SU-DHL-6 (cell line): ENCODE results near the gene OOSP1.

Experiments used
- CTCF ChIP-seq: fragments of 200-600 bp; sonication (generic); IDR thresholded peaks from one replicate; pipeline ENCODE4 v1.5.1; 2017; ENCODE audit warnings: antibody characterized with exemption, mild to moderate bottlenecking, low read length, moderate library complexity; ENCODE audit not compliant: insufficient read depth, poor library complexity, severe bottlenecking
- EZH2phosphoT487 ChIP-seq: fragments of 200-600 bp; sonication (generic), shearing (Covaris generic); conservative IDR thresholded peaks from 2 replicates; pipeline ENCODE4 v1.6.1; 2018; ENCODE audit warnings: mild to moderate bottlenecking, antibody characterized with exemption, low read length, moderate library complexity, mixed read lengths

DNA sequence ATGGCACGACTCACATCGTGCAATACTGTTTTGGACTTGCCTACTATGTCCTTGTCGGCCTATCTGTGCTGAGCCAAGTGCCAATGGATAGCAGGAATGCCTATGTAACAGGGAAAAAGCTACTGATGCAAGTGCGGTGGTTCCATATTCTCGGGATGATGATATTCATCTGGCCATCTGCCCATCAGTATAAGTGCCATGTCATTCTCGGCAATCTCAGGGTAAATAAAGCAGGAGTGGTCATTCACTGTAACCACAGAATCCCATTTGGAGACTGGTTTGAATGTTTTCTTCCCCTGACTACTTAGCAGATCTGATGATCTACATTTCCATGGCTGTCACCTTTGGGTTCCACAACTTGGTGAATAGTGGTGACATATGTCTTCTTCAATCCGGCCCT is 39.6 kb upstream of the OOSP1 start:
- TF ChIP-seq CTCF (no peak), EZH2phosphoT487 (no peak)
